A549 treated with AZD9567 at 1 μM for 4 hours (cell line): Measurements from ENCODE around the gene MAP1S. TPM values are rescaled to one million over a fixed set of nuclear protein-coding genes. Genes with fewer than 3 reads are reported as not detected.

Experiments used
- total RNA-seq: library from RNA; stranded (reverse); fragments of 200-300 nt; extraction: Qiagen RNA extraction; gene quantifications from 5 replicates; pipeline ENCODE4 v1.2.3, GENCODE V29; 2022; ENCODE audit not compliant: insufficient read depth

MAP1S gene, protein sequence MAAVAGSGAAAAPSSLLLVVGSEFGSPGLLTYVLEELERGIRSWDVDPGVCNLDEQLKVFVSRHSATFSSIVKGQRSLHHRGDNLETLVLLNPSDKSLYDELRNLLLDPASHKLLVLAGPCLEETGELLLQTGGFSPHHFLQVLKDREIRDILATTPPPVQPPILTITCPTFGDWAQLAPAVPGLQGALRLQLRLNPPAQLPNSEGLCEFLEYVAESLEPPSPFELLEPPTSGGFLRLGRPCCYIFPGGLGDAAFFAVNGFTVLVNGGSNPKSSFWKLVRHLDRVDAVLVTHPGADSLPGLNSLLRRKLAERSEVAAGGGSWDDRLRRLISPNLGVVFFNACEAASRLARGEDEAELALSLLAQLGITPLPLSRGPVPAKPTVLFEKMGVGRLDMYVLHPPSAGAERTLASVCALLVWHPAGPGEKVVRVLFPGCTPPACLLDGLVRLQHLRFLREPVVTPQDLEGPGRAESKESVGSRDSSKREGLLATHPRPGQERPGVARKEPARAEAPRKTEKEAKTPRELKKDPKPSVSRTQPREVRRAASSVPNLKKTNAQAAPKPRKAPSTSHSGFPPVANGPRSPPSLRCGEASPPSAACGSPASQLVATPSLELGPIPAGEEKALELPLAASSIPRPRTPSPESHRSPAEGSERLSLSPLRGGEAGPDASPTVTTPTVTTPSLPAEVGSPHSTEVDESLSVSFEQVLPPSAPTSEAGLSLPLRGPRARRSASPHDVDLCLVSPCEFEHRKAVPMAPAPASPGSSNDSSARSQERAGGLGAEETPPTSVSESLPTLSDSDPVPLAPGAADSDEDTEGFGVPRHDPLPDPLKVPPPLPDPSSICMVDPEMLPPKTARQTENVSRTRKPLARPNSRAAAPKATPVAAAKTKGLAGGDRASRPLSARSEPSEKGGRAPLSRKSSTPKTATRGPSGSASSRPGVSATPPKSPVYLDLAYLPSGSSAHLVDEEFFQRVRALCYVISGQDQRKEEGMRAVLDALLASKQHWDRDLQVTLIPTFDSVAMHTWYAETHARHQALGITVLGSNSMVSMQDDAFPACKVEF
- 32.7 to 36.4 TPM (median 34.6 TPM) in 5 replicates for total RNA-seq

DNA sequence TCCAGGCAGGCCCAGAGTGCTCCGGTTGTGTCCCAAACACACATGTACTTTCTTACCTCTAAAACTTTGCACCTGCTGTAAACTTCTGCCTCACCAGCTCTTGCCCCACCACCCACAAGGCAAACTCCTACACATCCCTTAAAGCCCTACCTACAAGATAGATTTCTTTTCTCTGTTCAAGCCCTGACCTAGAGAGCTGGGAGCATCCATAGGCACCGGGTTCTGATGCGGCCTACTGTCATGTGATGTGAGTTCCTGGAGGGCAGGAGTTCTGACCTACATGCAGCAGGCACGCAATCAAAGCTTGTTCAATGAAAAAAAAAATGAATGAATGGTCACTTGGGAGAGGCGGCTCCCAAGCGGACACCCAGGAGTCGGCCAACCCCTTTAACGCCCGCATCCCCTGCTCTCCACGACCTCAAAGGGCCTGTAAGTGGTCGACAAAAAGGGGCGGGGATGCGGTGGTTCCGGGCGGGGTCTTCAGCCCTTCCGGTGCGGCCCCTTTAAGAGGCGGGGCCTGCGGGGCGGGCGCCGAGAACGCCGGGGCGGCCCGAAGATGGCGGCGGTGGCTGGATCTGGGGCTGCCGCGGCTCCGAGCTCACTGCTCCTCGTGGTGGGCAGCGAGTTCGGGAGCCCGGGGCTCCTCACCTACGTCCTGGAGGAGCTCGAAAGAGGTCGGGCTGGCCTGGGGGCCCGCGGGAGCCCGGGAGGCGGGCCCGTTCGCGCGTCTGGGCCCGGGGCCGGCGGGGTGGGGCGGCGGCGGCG lies at the start of gene MAP1S:
Gene MAP1S (plus strand): TSS at position 534 of the 765 bp plus-strand sequence. CDS start 23 bp downstream, at position 557.

DNA sequence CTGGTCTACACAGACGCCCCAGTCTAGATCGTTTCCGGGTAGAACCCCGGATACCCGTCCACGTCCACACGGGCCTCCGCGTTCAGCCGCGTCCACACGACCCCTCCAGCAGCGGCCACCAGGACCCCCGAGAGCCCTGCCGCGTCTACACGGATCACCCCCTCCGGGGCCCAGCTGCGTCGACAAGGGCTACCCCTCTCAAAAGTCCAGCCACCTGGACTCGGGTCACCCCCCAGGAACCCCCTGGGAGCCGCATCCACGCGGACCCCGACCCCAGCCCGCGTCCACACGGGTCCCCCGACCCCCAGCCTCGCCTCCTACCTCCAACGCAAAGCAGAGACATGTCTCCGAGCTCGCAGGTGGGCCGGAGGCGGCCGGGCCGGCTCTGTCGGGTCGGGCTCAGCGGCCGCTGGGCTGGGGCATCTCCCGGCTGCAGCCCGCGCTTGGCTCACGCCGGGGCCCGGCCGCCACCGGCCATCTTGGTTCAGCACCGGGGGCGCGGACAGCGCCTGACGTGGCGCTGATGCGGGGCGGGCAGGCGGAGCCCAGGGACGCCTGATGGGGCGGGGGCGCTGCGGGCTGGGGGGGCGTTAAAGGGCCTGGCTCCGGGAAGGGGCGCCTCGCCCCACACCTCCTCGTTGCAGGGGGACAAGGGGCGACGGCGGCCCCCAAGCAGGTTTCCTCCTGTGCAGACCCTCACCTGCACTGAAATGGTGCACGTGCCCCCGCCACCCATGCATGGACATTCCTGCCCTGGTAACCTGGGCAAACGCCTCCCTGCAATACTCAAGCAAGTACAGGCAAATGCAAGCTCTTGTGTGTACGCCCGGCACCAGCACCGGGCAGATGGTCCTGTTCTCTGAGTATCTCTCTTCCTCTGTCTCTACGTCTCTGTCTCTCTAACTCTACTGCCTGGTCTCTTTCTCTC lies 31.2 kb upstream of the MAP1S start, which contains the start of gene UNC13A:
Gene UNC13A (minus strand): TSS at position 498 of the 928 bp plus-strand sequence. CDS start 155 bp downstream, at position 343.

DNA sequence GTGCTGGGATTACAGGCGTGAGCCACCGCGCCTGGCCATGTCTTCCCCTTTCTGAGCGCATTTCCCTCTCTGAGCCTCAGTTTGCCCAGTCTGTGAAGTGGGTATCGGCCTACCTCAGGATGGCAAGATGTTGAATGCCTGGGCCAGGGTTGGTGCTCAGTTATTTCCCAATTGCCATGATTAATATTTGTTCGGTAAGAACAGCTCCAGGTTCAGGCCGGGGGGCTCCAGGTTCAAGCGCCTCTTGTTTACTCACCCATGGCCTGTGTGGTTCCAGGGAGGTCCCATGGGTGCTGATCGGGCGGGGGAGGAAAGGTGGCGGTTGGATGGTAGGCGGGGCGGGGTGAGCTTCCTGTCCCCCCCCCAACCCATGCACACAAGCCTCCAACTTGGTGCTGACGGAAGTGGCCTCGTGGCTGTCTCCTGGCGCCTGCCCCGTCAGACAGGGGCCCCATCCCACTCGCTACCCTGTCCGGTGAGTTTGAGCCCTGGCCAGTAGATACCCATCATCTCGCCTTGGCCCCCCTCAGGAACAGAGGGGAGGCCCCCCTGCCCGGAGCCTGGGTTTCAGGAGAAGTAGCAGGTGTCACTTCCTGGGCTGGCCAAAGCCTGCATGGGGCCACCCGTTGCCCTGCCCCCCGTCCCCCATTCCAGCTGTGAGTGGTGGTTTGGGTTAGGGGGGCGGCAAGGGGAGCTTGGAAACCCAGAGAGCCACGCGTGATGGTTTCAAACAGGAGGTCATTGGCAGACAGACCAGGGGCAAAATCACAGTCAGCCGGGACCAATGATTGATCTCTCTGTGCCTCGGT lies 32.0 kb downstream of the MAP1S start, which contains the start of gene FCHO1:
Gene FCHO1 (plus strand): TSS at position 375 of the 809 bp plus-strand sequence. CDS start 3,688 bp downstream, outside the sequence.

Other genes with a start within 250 kb of the MAP1S start
- gene SLC27A1, start 249.0 kb upstream of the MAP1S start, total RNA-seq = 2.6 to 3.0 TPM (median 2.7 TPM) in 5 replicates
- 49.7 to 75.8 TPM (median 74.2 TPM) in 5 replicates for gene PGLS, start 207.8 kb upstream of the MAP1S start, total RNA-seq
- gene COLGALT1, start 163.8 kb upstream of the MAP1S start, total RNA-seq = 58.7 to 70.7 TPM (median 66.4 TPM) in 5 replicates
- 0.50 to 1.5 TPM (median 1.2 TPM) in 5 replicates for gene UNC13A, start 31.1 kb upstream of the MAP1S start, total RNA-seq
- 15.5 to 19.5 TPM (median 18.1 TPM) in 5 replicates for gene FCHO1, start 32.0 kb downstream of the MAP1S start, total RNA-seq
- 2.6 to 4.8 TPM (median 3.1 TPM) in 5 replicates for gene B3GNT3, start 75.7 kb downstream of the MAP1S start, total RNA-seq
- 0.28 to 0.61 TPM (median 0.50 TPM) in 4 of 5 replicates, not detected in the other for gene INSL3, start 102.0 kb downstream of the MAP1S start, total RNA-seq
- 0.22 to 0.35 TPM (median 0.26 TPM) in 5 replicates for gene JAK3, start 128.5 kb downstream of the MAP1S start, total RNA-seq
- gene RPL18A, start 140.4 kb downstream of the MAP1S start, total RNA-seq = 1,507 to 2,300 TPM (median 2,170 TPM) in 5 replicates
- 0.14 to 0.22 TPM (median 0.17 TPM) in 4 of 5 replicates, not detected in the other for gene SLC5A5, start 152.5 kb downstream of the MAP1S start, total RNA-seq
- gene CCDC124, start 213.5 kb downstream of the MAP1S start, total RNA-seq = 80.4 to 119 TPM (median 113 TPM) in 5 replicates
- 0.57 to 1.2 TPM (median 0.86 TPM) in 4 of 5 replicates, not detected in the other for gene KCNN1, start 247.6 kb downstream of the MAP1S start, total RNA-seq